GM10847 (cell line): ENCODE results near the gene RNF212.

ENCODE experiments used
- POLR2A ChIP-seq: IDR thresholded peaks from 2 replicates; pipeline ENCODE4 v1.6.1; 2011; ENCODE audit not compliant: insufficient read length; ENCODE audit errors: extremely low read depth

The RNF212 gene

GRCh38 chr4:1069394-1069793, 44.0 kb downstream of the RNF212 start:
- TF ChIP-seq POLR2A, result no peak

GRCh38 chr4:1065732-1066131, 47.6 kb downstream of the RNF212 start:
- no peak for TF ChIP-seq POLR2A

GRCh38 chr4:1062419-1062818, 50.9 kb downstream of the RNF212 start:
- no peak for TF ChIP-seq POLR2A

GRCh38 chr4:1061760-1062159, 51.6 kb downstream of the RNF212 start:
- TF ChIP-seq POLR2A, result no peak

GRCh38 chr4:1061056-1061700, 52.2 kb downstream of the RNF212 start:
- no peak for TF ChIP-seq POLR2A

- no peak for TF ChIP-seq POLR2A
These were observed 52.7 kb downstream of the RNF212 start for GRCh38 chr4:1060621-1061020.

GRCh38 chr4:1060121-1060520, 53.2 kb downstream of the RNF212 start:
- TF ChIP-seq POLR2A, result no peak

- TF ChIP-seq POLR2A, result no peak
These were observed 54.2 kb downstream of the RNF212 start for GRCh38 chr4:1058997-1059665.

GRCh38 chr4:1058198-1058996, 55.0 kb downstream of the RNF212 start:
- TF ChIP-seq POLR2A, result no peak

GRCh38 chr4:1057403-1057745, 56.0 kb downstream of the RNF212 start:
- no peak for TF ChIP-seq POLR2A

GRCh38 chr4:1056671-1057402, 56.5 kb downstream of the RNF212 start:
- TF ChIP-seq POLR2A, result no peak

GRCh38 chr4:1055721-1056590, 57.4 kb downstream of the RNF212 start:
- TF ChIP-seq POLR2A, result no peak

GRCh38 chr4:1053080-1053661, 60.2 kb downstream of the RNF212 start:
- TF ChIP-seq POLR2A, result no peak

GRCh38 chr4:1052231-1052671, 61.1 kb downstream of the RNF212 start:
- TF ChIP-seq POLR2A, result no peak
